ENCODE data around the gene LRRC47. TPM values are rescaled to one million over a fixed set of nuclear protein-coding genes. Genes with fewer than 3 reads are reported as not detected.

The LRRC47 gene
- total RNA-seq (100 to 1,000 TPM in 1 of 4 donors, 10 to 100 TPM in 3; 93.9 to 126 (median 97.3) TPM), polyA plus RNA-seq (10 to 100 TPM; 44.3 to 92.5 (median 57.6) TPM)
- long read RNA-seq, donor 1, full-length matches to known transcripts: 219 of 242 reads
- long read RNA-seq, donor 1, partial matches to known transcripts: 9 of 242 reads
- long read RNA-seq, donor 1, other reads (novel, unspliced or antisense): 14 of 242 reads
- long read RNA-seq, donor 2, full-length matches to known transcripts: 491 of 536 reads
- long read RNA-seq, donor 2, partial matches to known transcripts: 26 of 536 reads
- long read RNA-seq, donor 2, other reads (novel, unspliced or antisense): 19 of 536 reads

DNA sequence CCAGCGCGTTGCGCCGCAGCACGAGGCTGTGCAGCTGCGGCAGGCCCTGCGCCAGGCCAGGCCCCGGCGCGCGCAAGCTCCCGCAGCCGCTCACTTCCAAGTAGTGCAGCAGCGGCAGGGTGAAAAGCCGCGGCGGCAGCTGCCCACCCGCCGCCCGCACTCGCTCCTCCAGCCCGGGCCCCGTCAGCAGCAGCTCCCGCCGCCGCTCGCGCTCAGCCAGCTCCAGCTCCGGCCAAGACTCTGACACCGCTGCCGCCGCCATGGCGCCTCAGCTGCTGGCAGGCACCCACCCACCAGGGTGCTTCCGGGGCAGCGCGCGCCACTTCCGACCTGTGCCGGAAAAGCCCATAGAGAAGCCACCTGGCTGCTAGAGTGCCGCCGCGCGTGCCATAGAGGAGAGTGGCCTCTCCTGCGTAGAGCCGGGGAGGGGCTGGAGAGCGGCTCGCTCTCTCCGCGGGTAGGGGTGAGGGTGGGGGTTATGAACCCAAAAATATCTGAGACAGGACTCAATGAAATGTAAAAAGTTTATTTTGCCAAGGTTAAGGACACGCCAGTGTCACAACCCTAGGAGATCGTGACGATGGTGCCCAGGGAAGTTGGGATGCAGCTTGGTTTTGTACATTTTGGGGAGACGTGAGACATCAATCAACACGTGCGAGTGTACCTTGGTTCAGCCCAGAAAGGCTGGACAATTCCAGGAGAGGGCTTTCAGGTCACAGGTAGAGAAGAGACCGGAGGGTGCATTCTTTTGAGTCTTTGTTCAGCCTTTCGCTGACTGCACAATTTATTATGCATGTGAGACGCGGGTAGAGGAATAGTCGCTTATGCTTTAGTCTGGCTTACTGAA lies at the start of gene LRRC47:
Gene LRRC47, minus strand, starts transcription at position 284 of the 847 bp plus-strand sequence. Its CDS starts 22 bp downstream, at position 262.
- TF ChIP-seq, protein P1, sequence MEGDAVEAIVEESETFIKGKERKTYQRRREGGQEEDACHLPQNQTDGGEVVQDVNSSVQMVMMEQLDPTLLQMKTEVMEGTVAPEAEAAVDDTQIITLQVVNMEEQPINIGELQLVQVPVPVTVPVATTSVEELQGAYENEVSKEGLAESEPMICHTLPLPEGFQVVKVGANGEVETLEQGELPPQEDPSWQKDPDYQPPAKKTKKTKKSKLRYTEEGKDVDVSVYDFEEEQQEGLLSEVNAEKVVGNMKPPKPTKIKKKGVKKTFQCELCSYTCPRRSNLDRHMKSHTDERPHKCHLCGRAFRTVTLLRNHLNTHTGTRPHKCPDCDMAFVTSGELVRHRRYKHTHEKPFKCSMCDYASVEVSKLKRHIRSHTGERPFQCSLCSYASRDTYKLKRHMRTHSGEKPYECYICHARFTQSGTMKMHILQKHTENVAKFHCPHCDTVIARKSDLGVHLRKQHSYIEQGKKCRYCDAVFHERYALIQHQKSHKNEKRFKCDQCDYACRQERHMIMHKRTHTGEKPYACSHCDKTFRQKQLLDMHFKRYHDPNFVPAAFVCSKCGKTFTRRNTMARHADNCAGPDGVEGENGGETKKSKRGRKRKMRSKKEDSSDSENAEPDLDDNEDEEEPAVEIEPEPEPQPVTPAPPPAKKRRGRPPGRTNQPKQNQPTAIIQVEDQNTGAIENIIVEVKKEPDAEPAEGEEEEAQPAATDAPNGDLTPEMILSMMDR (IDR thresholded peaks at IDR 0.05): no peak
- no peaks in the 10 kb centered on the region for H3K27me3 ChIP-seq (ENCODE audit: insufficient read depth in 3 of 3, low read length in 2 of 3)
- DNase-seq (peak; percentile 96 to 98), ATAC-seq (peak; percentile 99 to 100 (median 99))
- intact Hi-C loops (cut with DNase I): no loop called here
- H3K9me3 ChIP-seq: no peaks in the 10 kb centered on the region
- peak within 1 kb of the TSS; percentile 94 for H3K4me3 ChIP-seq
- H3K4me1 ChIP-seq: peaks cover 36% of the 10 kb centered on the region
- H3K36me3 ChIP-seq (ENCODE audit: insufficient read depth in 1 of 2, low read depth in 1 of 2): peaks cover 0 to 11% of the 10 kb centered on the region in 2 donors
- H3K27ac ChIP-seq: peak within 1 kb of the TSS; percentile 79
- 3 to 4% (median 3%) methylated on average over 56 to 60 of the region's 60 CpGs for WGBS, 3 donors

DNA sequence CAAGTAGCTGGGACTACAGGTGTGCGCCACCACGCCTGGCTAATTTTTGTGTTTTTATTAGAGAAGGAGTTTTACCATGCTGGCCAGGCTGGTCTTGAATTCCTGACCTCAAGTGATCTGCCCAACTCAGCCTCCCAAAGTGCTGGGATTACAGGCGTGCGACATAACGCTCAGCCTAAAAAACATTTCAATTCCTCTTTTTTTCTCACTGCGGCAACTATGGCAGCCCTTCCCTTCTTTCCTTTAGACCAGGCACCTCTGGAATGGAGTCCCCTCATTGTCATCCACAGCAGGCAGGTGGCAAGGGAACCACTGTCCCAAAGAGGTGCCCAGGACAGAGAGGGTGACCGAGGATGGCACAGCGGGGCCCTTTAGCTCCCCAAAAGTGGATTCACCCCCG lies 46.6 kb upstream of the LRRC47 start:
- H3K27ac ChIP-seq: no peak overlapping the region
- no peak for ATAC-seq
- no peaks in the 10 kb centered on the region for H3K27me3 ChIP-seq (ENCODE audit: insufficient read depth in 3 of 3, low read length in 2 of 3)
- intact Hi-C loops (cut with DNase I): no loop called here
- 92 to 97% (median 93%) methylated on average over 9 of the region's 9 CpGs for WGBS, 3 donors
- no peak overlapping the region for H3K4me3 ChIP-seq
- TF ChIP-seq, protein P1 (IDR thresholded peaks at IDR 0.05): no peak
- no peak for DNase-seq
- no peaks in the 10 kb centered on the region for H3K9me3 ChIP-seq
- H3K36me3 ChIP-seq (ENCODE audit: insufficient read depth in 1 of 2, low read depth in 1 of 2): peaks cover 10 to 97% of the 10 kb centered on the region in 2 donors
- H3K4me1 ChIP-seq: no peaks in the 10 kb centered on the region

DNA sequence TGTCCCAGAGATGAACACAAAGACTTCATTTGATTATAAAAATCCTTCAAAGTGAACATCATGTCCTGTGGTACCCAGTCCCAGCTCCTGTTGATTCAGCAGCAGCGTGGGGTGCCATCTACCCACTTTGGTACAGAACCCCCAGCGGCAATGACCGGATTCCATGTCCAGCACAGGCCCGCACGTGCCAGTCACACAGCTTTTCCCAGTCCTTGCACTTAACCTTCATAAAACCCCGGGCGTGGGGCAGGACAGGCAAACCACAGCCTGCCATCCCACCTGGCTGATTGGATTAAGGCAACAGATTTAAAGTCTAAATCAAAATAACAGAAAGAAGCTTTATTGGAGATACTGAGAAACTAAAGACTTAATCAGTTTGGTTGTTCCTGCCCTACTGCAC lies 45.2 kb upstream of the LRRC47 start:
- H3K36me3 ChIP-seq (ENCODE audit: insufficient read depth in 1 of 2, low read depth in 1 of 2): peaks cover 12 to 97% of the 10 kb centered on the region in 2 donors
- H3K27ac ChIP-seq: no peak overlapping the region
- no peak overlapping the region for H3K4me3 ChIP-seq
- WGBS, 3 donors: 95 to 97% (median 95%) methylated on average over 7 of the region's 7 CpGs
- ATAC-seq (no peak), DNase-seq (no peak)
- TF ChIP-seq, protein P1 (IDR thresholded peaks at IDR 0.05): no peak
- no peaks in the 10 kb centered on the region for H3K27me3 ChIP-seq (ENCODE audit: insufficient read depth in 3 of 3, low read length in 2 of 3)
- H3K9me3 ChIP-seq: peaks cover 3% of the 10 kb centered on the region
- intact Hi-C loops (cut with DNase I): no loop called here
- H3K4me1 ChIP-seq: no peaks in the 10 kb centered on the region

DNA sequence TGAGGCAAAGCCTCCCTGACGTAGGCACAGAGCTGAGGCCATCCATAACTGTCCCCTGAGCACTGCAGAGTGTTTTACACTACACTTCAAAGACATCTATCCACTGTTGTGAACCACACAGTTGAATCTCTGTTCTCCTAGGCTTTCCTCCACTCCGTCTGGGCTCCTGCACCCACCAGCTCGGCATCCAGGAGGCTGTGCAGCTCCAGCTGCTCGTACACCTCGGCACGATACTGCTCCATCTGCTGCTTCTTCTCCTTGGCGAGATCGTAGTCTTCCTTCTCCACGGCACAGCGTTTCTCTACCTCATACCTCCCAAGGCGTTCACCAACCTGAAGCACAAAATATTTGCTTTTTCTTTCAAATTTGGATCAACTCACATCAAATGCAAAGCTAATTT lies 42.5 kb upstream of the LRRC47 start:
- intact Hi-C loops (cut with DNase I): no loop called here
- Histone ChIP-seq H3K9me3 (peaks cover 3% of the 10 kb centered on the region), H3K27ac (no peak overlapping the region), H3K4me3 (no peak overlapping the region), H3K36me3 (ENCODE audit: insufficient read depth in 1 of 2, low read depth in 1 of 2) (peaks cover 17 to 97% of the 10 kb centered on the region in 2 donors), H3K27me3 (ENCODE audit: insufficient read depth in 3 of 3, low read length in 2 of 3) (no peaks in the 10 kb centered on the region), H3K4me1 (no peaks in the 10 kb centered on the region)
- TF ChIP-seq, protein P1 (IDR thresholded peaks at IDR 0.05): no peak
- 94 to 95% (median 95%) methylated on average over 11 of the region's 11 CpGs for WGBS, 3 donors
- DNase-seq (no peak), ATAC-seq (no peak)

Measured in psoas muscle (tissue), 8 donors.